GM21526 (cell line): ENCODE data around the gene ZC3H7B.
A peak's percentile ranks its signal among the peaks of the same experiment; 100 is the strongest.
"Not testable (repeated sequence)": the region's sequence is repeated elsewhere in the genome, so short reads cannot be mapped to it uniquely, and the experiment has no call there.

Experiments
- ATAC-seq: cut with Tn5 transposase; IDR thresholded peaks from one replicate; pipeline ENCODE4 v1.9.1; 2021; ENCODE audit warnings: moderate library complexity; ENCODE audit not compliant: unreplicated experiment, low FRiP score

Gene ZC3H7B

GRCh38 chr22:41285820-41286638 lies 15.3 kb upstream of the ZC3H7B start, which contains the start of gene RANGAP1:
Gene RANGAP1, minus strand, starts transcription at chr22:41286187. Its CDS starts 5,143 bp downstream, at chr22:41281044.
- ATAC-seq: peak; percentile 91

- peak; percentile 16 for ATAC-seq
Observed at GRCh38 chr22:41286639-41287091, 14.7 kb upstream of the ZC3H7B start.

- no peak for ATAC-seq
Observed at GRCh38 chr22:41288245-41288946, 12.9 kb upstream of the ZC3H7B start.

GRCh38 chr22:41289671-41290070 lies 11.7 kb upstream of the ZC3H7B start:
- no peak for ATAC-seq

GRCh38 chr22:41290262-41291221 lies 10.8 kb upstream of the ZC3H7B start:
- no peak for ATAC-seq

GRCh38 chr22:41294816-41295215 lies 6.5 kb upstream of the ZC3H7B start:
- not testable (repeated sequence) for ATAC-seq

GRCh38 chr22:41296826-41297667 lies 4.3 kb upstream of the ZC3H7B start:
- ATAC-seq: no peak

- ATAC-seq: no peak
Observed at GRCh38 chr22:41300661-41301060, 664 bp upstream of the ZC3H7B start.

GRCh38 chr22:41302021-41302767 lies 869 bp downstream of the ZC3H7B start:
- ATAC-seq: no peak

- ATAC-seq: no peak
Observed at GRCh38 chr22:41302811-41303210, 1.5 kb downstream of the ZC3H7B start.

- ATAC-seq: no peak
Observed at GRCh38 chr22:41305646-41306045, 4.3 kb downstream of the ZC3H7B start.

- no peak for ATAC-seq
Observed at GRCh38 chr22:41308054-41308453, 6.7 kb downstream of the ZC3H7B start.

GRCh38 chr22:41308544-41308947 lies 7.2 kb downstream of the ZC3H7B start:
- ATAC-seq: no peak

GRCh38 chr22:41310336-41310735 lies 9.0 kb downstream of the ZC3H7B start:
- ATAC-seq: no peak

GRCh38 chr22:41311487-41311886 lies 10.2 kb downstream of the ZC3H7B start:
- no peak for ATAC-seq

GRCh38 chr22:41314821-41315220 lies 13.5 kb downstream of the ZC3H7B start:
- ATAC-seq: no peak

- no peak for ATAC-seq
Observed at GRCh38 chr22:41315586-41315985, 14.3 kb downstream of the ZC3H7B start.

GRCh38 chr22:41320416-41321240 lies 19.3 kb downstream of the ZC3H7B start:
- ATAC-seq: no peak
